ENCODE data around the gene ANKLE1. TPM values are rescaled to one million over a fixed set of nuclear protein-coding genes. Genes with fewer than 3 reads are reported as not detected.

ANKLE1 gene
- total RNA-seq, 4 donors from 2014 or later, result 0.07 to 1.1 (median 0.36) TPM

- 73 to 78% methylated on average over 13 of the region's 13 CpGs for WGBS, 2 donors
- intact Hi-C loops (cut with DNase I; ENCODE audit: low total_unique reads), result no loop called here
- no peak overlapping the region for H3K4me3 ChIP-seq (ENCODE audit: low read depth, poor library complexity, severe bottlenecking)
- TF ChIP-seq, protein P1, sequence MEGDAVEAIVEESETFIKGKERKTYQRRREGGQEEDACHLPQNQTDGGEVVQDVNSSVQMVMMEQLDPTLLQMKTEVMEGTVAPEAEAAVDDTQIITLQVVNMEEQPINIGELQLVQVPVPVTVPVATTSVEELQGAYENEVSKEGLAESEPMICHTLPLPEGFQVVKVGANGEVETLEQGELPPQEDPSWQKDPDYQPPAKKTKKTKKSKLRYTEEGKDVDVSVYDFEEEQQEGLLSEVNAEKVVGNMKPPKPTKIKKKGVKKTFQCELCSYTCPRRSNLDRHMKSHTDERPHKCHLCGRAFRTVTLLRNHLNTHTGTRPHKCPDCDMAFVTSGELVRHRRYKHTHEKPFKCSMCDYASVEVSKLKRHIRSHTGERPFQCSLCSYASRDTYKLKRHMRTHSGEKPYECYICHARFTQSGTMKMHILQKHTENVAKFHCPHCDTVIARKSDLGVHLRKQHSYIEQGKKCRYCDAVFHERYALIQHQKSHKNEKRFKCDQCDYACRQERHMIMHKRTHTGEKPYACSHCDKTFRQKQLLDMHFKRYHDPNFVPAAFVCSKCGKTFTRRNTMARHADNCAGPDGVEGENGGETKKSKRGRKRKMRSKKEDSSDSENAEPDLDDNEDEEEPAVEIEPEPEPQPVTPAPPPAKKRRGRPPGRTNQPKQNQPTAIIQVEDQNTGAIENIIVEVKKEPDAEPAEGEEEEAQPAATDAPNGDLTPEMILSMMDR (IDR thresholded peaks at IDR 0.05), result no peak
- TF ChIP-seq POLR2A (IDR thresholded peaks at IDR 0.05), result no peak
- DNase-seq (ENCODE audit: low spot score in 2 of 2), result no peak
Observed at GRCh38 chr19:17331045-17331558, 49.4 kb downstream of the ANKLE1 start.

DNA sequence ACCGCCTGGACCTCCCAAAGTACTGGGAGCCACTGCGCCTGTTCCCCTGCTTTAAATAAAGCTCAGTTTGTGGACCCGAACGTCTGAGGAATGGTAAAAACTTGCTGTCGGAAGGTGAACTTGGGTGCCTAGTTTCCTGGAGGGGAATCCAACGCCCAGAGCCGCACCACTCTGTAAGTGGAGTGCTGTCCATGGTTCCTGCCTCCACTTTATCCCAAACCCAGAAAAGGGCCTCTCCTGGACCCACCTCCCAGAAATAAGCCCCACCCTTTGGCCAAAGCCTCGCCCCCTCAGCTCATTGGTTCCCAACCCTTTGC, 50.6 kb downstream of the ANKLE1 start:
- no peak for DNase-seq (ENCODE audit: low spot score in 2 of 2)
- WGBS, 2 donors, result 89 to 91% methylated on average over 8 of the region's 8 CpGs
- no peak overlapping the region for H3K4me3 ChIP-seq (ENCODE audit: low read depth, poor library complexity, severe bottlenecking)
- TF ChIP-seq, protein P1 (IDR thresholded peaks at IDR 0.05), result no peak
- no peak for TF ChIP-seq POLR2A (IDR thresholded peaks at IDR 0.05)
- intact Hi-C loops (cut with DNase I; ENCODE audit: low total_unique reads), result no loop called here

DNA sequence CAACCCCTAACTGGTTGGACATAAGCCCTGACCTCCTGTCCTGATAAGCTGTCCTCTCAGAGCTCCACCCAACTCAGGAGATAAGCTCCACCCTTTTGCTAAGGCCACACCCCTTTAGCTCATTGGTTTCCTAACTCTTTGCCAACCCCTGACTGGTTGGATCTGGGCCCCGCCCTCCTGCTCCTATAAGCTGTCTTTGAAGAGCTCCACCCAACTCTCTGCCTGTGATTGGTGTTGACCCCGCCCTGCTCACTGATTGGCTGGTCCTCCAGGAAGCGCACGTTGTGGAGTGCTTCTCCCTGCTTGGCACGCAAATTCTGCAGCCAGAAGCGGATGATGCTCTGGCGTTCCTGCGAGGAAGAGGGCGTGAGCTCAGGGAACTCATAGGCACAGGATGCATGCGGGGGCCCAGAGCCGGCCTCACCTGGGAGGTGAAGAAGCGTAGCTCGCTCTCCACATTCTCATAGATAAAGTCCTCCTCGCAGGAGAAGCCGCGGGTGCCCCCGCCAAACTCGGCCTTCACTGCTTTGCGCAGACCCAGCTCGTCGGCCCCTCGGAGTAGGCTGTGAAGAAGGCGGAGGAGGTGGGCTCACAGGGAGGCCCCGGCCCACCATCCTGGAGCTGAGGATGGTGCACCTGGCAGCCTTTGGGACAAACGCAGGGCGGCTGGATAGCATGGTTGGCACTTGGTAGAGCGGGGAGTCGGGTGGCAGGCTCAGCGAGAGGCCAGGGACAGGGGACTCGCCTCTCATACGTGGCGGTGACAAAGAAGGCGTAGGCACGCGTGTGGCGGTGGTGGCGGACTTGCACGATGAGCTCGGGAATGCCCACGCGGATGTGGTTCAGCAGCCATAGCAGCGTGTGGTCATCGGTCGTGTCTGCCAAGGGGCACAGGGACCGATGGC, 51.2 kb downstream of the ANKLE1 start:
- intact Hi-C loops (cut with DNase I; ENCODE audit: low total_unique reads), result no loop called here
- 93 to 94% methylated on average over 41 to 45 of the region's 45 CpGs for WGBS, 2 donors
- H3K4me3 ChIP-seq (ENCODE audit: low read depth, poor library complexity, severe bottlenecking), result no peak overlapping the region
- DNase-seq (ENCODE audit: low spot score in 2 of 2), result no peak
- TF ChIP-seq, protein P1 (IDR thresholded peaks at IDR 0.05), result no peak
- no peak for TF ChIP-seq POLR2A (IDR thresholded peaks at IDR 0.05)

DNA sequence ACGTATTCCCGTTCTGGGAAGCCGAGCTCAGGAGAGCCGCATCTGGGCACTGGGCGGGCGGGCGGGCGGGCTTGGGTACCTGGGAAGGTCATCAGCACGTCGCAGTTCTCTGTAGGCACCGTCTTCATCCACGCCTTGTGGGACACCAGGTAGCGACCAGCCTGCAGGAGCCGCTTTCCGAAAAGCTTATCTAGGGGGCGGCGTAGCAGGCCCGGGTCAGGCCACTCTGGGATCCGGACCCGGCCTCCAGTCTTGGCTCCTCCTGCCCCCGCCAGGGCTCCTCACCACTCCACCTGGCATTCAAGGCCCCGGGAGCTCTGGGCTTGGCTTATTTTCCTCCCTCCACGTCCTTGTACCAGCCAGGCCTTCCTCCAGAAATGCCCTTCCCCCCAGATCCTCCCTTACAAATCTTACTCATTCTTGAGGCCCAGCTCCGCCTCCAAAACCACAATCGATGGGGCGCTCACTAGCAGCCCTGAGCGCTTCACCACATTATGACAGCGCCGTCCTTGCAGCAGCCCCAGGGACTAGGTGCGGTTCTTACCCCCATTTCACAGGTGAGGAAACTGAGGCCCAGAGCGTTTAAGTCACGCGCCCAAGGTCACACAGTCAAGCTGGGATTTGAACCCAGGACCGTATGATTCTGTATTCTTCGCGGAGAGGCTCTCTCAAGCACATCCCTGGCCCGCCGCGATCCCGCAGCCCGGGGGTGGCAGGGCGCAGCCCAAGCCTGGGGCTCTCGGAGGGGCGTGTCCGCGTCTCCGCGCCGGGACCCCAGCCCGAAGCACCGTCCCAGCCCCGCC, 52.1 kb downstream of the ANKLE1 start:
- intact Hi-C loops (cut with DNase I; ENCODE audit: low total_unique reads), result no loop called here
- TF ChIP-seq POLR2A (IDR thresholded peaks at IDR 0.05), result no peak
- TF ChIP-seq, protein P1 (IDR thresholded peaks at IDR 0.05), result no peak
- WGBS, 2 donors, result 21 to 41% methylated on average over 36 to 41 of the region's 52 CpGs
- H3K4me3 ChIP-seq (ENCODE audit: low read depth, poor library complexity, severe bottlenecking), result peak overlapping the region; percentile 70
- DNase-seq (ENCODE audit: low spot score in 2 of 2), result no peak

DNA sequence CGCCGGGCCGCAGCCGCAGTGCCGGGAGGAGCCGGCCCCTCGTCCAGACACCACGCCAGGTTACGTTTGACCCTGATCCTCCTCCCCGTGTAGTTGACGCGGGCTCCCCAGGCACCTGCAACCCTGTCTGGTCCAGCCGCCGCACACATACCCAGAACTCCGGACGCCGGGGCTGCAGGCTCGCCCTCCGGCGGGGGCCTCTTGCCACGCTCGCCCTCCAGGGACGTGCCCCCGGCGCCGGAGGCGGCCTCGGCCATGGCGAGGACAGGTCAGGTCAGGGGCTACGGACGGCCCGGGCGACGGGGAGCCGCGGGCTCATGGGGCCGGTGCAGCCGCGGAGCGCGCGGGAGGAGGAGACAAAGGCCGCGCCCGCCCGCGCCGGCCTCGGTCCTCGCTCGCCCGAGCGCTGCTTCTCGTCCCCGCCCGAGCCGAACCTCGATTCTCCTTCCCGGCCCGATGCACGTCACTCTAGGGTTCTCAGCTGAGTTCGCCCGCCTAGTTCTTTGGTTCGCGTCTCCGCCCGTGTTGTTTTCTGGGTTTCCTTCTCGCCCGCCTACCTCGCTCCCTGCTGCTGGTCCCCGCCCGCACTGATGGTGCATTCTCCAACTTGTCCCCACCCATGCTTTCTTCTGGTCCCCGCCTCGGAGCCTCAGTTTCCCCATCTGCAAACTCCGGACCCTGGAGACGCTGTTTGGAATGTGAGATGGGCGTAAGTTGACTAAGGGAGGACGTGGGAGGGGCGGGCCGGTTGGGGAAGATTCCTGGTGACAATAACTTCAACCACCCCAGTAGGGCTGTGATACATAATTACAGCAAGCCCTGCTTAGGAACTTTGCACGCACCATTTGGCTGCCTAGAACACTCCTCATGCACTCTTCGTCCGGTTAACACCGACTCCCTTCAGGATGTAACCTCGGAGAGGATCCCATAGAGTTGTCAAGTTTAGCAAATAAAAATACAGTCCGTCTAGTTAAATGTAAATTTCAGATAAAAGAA, 53.0 kb downstream of the ANKLE1 start, which contains the start of gene ANO8:
Gene ANO8 (minus strand): TSS at position 442 of the 996 bp plus-strand sequence. CDS start 185 bp downstream, at position 257.
- H3K4me3 ChIP-seq (ENCODE audit: low read depth, poor library complexity, severe bottlenecking), result peak within 1 kb of the TSS; percentile 70
- peak; percentile 94 to 98 for DNase-seq (ENCODE audit: low spot score in 2 of 2)
- TF ChIP-seq, protein P1 (IDR thresholded peaks at IDR 0.05), result no peak
- no peak for TF ChIP-seq POLR2A (IDR thresholded peaks at IDR 0.05)
- intact Hi-C loops (cut with DNase I; ENCODE audit: low total_unique reads), result no loop called here
- WGBS, 2 donors, result 2 to 3% methylated on average over 51 to 53 of the region's 86 CpGs
